Transverse colon (tissue), 4 donors: Measurements from ENCODE around the gene TPPP3. TPM values are rescaled to one million over a fixed set of nuclear protein-coding genes. Genes with fewer than 3 reads are reported as not detected.
A peak's percentile ranks its signal among the peaks of the same experiment; 100 is the strongest.

Source experiments
- DNase-seq: peaks from one replicate; pipeline ENCODE4 v3.0.0-alpha.2; 2019
- H3K27ac ChIP-seq, 4 donors: fragments of 200-600 bp; sonication (generic); 2 replicates each; pipeline ENCODE4 v1.5.1; 2016 to 2018; ENCODE audit warnings: inconsistent platforms in 4 of 4
- H3K27me3 ChIP-seq: fragments of 200-600 bp; sonication (generic); 2 replicates; pipeline ENCODE4 v1.5.1; 2017; ENCODE audit warnings: inconsistent platforms
- H3K36me3 ChIP-seq, 4 donors: fragments of 200-600 bp; sonication (generic); 2 replicates each; pipeline ENCODE4 v1.5.1; 2017 to 2019; ENCODE audit warnings: inconsistent platforms in 4 of 4
- H3K4me1 ChIP-seq, 4 donors: fragments of 200-600 bp; sonication (generic); 2 replicates each; pipeline ENCODE4 v1.5.1; 2017 to 2020; ENCODE audit warnings: inconsistent platforms in 4 of 4
- H3K4me3 ChIP-seq, 4 donors: fragments of 200-600 bp; sonication (generic); 1 replicate in 1 of 4; 2 replicates in 3 of 4; pipeline versions ENCODE4 v1.5.1 to v1.6.1; 2017 to 2019; ENCODE audit warnings: inconsistent platforms in 4 of 4
- H3K9me3 ChIP-seq, 2 donors: fragments of 200-600 bp; sonication (generic); 2 replicates each; pipeline ENCODE4 v1.5.1; 2017 to 2019; ENCODE audit warnings: inconsistent platforms in 2 of 2
- CTCF ChIP-seq, 5 experiments: fragments of 200-600 bp in 3 of 5; fragments of 450-650 bp in 2 of 5; sonication (generic) in 3 of 5; IDR thresholded peaks; 1 replicate in 2 of 5; 2 replicates in 3 of 5; pipeline ENCODE4 v1.5.1; 2016 to 2017; ENCODE audit warnings: antibody characterized with exemption in 5 of 5, inconsistent platforms in 3 of 5, mild to moderate bottlenecking in 2 of 5, moderate library complexity in 1 of 5
- EP300 ChIP-seq: sonication (generic); formaldehyde crosslinking; IDR thresholded peaks from one replicate; pipeline ENCODE4 v1.6.1; 2017; ENCODE audit warnings: antibody characterized with exemption, low read depth
- POLR2A ChIP-seq: fragments of 450-650 bp; IDR thresholded peaks from one replicate; pipeline ENCODE4 v1.6.1; 2016; ENCODE audit warnings: antibody characterized with exemption, mild to moderate bottlenecking, moderate library complexity
- POLR2AphosphoS5 ChIP-seq, 3 donors: sonication (generic); formaldehyde crosslinking; IDR thresholded peaks; one replicate each; pipeline ENCODE4 v1.6.1; 2016; ENCODE audit warnings: antibody characterized with exemption in 3 of 3
- WGBS, 2 donors: methylation state at CpG; one replicate each; pipeline ENCODE4 v1.1.5; 2018; ENCODE audit warnings: low coverage in 1 of 2; 5-methylcytosine and 5-hydroxymethylcytosine counted together
- in situ Hi-C, 4 donors: fragments of 200-750 bp; cut with MboI; loops; one replicate each; pipeline versions ENCODE4 v1.15.0 to v1.15.1; 2017; ENCODE audit warnings: low sequenced_read_pairs in 3 of 4, low pct_ligation_motif_present in 1 of 4, low pct_unique_long_range_greater_than_20kb in 1 of 4
- intact Hi-C: fragments of 100-400 bp; cut with DNase I; formaldehyde crosslinking; loops from one replicate; pipeline ENCODE4 v1.15.1; 2023; ENCODE audit warnings: low total_unique reads
- total RNA-seq, 4 donors: library from RNA; depleted of rRNA; stranded (reverse); fragments of >200 nt; gene quantifications; one replicate each; pipeline ENCODE4 v1.1.0, GENCODE V29; 2016

Gene TPPP3
- total RNA-seq, 4 donors from 2014 or later = 3.5 to 20.9 (median 5.7) TPM; not detected in 1

- 94% methylated on average over 16 of the region's 16 CpGs; no CpG with 5 or more reads in 1 of the 2 donors for WGBS, 2 donors
These were observed 42.5 kb upstream of the TPPP3 start for GRCh38 chr16:67435758-67436164.

DNA sequence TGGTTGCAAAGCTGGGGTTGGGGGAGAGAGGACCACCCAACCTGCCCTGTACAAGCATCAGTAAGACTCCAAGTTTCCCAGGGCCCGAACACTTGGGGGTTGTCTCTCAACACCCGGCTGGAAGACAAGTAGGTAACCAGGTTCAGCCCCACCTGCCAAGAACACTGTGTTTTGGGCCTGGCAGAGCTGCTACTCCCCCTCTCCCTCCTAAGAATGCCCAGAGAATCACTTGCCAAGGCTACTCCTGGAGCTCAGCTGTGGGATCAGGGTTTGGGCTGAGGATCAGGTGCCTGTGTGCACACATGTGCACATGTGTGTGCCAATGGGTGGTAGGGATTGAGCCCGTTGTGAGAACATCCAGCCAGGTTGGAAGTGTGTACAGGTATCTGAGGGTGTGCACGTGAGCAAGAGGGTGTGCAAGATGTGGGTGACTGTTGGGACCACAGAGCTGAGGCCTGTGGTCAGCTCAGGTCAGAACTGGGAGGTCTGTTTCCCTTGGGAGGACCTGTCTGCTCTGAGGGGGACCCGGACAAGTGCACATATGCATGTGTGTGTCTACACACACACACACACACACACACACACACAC, 39.9 kb upstream of the TPPP3 start:
- peak overlapping the region; percentile 88 to 94 (median 90) for H3K27ac ChIP-seq
- WGBS, 2 donors = 92% methylated on average over 4 of the region's 5 CpGs; no CpG with 5 or more reads in 1 of the 2 donors
- no peaks in the 10 kb centered on the region for H3K27me3 ChIP-seq
- H3K36me3 ChIP-seq = peaks cover 0 to 13% (median 2%) of the 10 kb centered on the region in 4 donors
- DNase-seq = no peak
- H3K9me3 ChIP-seq = no peaks in the 10 kb centered on the region
- intact Hi-C loops (no loop called here), in situ Hi-C loops (no loop called here)
- TF ChIP-seq EP300 = no peak
- no peak for TF ChIP-seq CTCF (IDR thresholded peaks at IDR 0.05)
- TF ChIP-seq POLR2A = no peak
- TF ChIP-seq POLR2AphosphoS5 (IDR thresholded peaks at IDR 0.05) = peak in 1 of 3 donors; percentile 58
- peaks cover 11 to 32% (median 23%) of the 10 kb centered on the region in 4 donors for H3K4me1 ChIP-seq
- peak overlapping the region; percentile 14 to 57 (median 52) for H3K4me3 ChIP-seq

More at GRCh38 chr16:67435758-67436164, 42.5 kb upstream of the TPPP3 start:
- intact Hi-C loops (no loop called here), in situ Hi-C loops (no loop called here)
- Histone ChIP-seq H3K36me3 (peaks cover 0 to 22% (median 2%) of the 10 kb centered on the region in 4 donors), H3K9me3 (no peaks in the 10 kb centered on the region), H3K27ac (peak overlapping the region; percentile 6 to 91 (median 67)), H3K4me3 (no peak overlapping the region), H3K4me1 (peaks cover 6 to 22% (median 12%) of the 10 kb centered on the region in 4 donors), H3K27me3 (no peaks in the 10 kb centered on the region)
- TF ChIP-seq POLR2A (peak; percentile 23), CTCF (IDR thresholded peaks at IDR 0.05) (peak in 1 of 5 experiments; percentile 8), EP300 (no peak), POLR2AphosphoS5 (IDR thresholded peaks at IDR 0.05) (peak in 1 of 3 donors; percentile 61)
- DNase-seq = no peak

DNA sequence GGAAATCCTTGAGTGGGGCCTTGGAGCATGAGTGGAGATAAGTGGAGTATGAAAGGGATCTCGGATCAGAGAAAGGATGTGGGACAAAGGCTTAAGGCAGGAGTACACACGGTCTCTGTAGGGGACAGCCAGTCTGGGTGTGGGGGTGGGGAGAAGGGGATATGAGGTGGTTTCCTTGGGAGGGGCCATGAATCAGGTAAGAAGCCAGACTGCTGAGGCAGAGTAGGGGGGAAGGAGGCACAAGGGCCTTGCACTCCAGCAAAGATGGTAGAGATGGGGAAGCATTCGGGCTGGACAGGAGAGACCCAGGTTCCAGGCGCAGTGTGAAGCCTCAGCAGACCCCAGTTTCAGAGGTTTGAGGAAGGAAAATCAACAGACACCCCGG, 39.2 kb upstream of the TPPP3 start:
- DNase-seq = no peak
- TF ChIP-seq POLR2AphosphoS5 (IDR thresholded peaks at IDR 0.05) = peak in 1 of 3 donors; percentile 1
- no peak for TF ChIP-seq CTCF (IDR thresholded peaks at IDR 0.05)
- no peaks in the 10 kb centered on the region for H3K27me3 ChIP-seq
- H3K4me1 ChIP-seq = peaks cover 14 to 38% (median 28%) of the 10 kb centered on the region in 4 donors
- 58 to 86% methylated on average over 1 to 5 of the region's 5 CpGs for WGBS, 2 donors
- peaks cover 0 to 6% (median under 1%) of the 10 kb centered on the region in 4 donors for H3K36me3 ChIP-seq
- peak overlapping the region; percentile 88 to 94 (median 90) for H3K27ac ChIP-seq
- in situ Hi-C loops (no loop called here), intact Hi-C loops (no loop called here)
- H3K9me3 ChIP-seq = no peaks in the 10 kb centered on the region
- peak overlapping the region in 3 of 4 donors; percentile 49 to 57 (median 56) for H3K4me3 ChIP-seq

GRCh38 chr16:67431775-67432505, 38.6 kb upstream of the TPPP3 start:
- in situ Hi-C loops (no loop called here), intact Hi-C loops (no loop called here)
- Histone ChIP-seq H3K27me3 (no peaks in the 10 kb centered on the region), H3K36me3 (peaks cover 0 to 3% (median 0%) of the 10 kb centered on the region in 4 donors), H3K4me1 (peaks cover 14 to 38% (median 28%) of the 10 kb centered on the region in 4 donors), H3K9me3 (no peaks in the 10 kb centered on the region), H3K27ac (peak overlapping the region; percentile 88 to 94 (median 90)), H3K4me3 (peak overlapping the region; percentile 41 to 57 (median 52))
- TF ChIP-seq POLR2AphosphoS5 (IDR thresholded peaks at IDR 0.05) (peak in 2 of 3 donors; percentile 3 to 8), CTCF (IDR thresholded peaks at IDR 0.05) (no peak)
- DNase-seq = no peak
- WGBS, 2 donors = 29% methylated on average over 13 of the region's 13 CpGs; no CpG with 5 or more reads in 1 of the 2 donors
